GM12878 (cell line): ENCODE results near the gene SYK. TPM values are rescaled to one million over a fixed set of nuclear protein-coding genes. Genes with fewer than 3 reads are reported as not detected.

Experiments
- ATAC-seq: fragments of 200-7000 bp; cut with Tn5 transposase; 3 replicates; pipeline ENCODE4 v1.9.1; 2020; ENCODE audit warnings: mild to moderate bottlenecking, moderate library complexity
- BruUV-seq: library from RNA; stranded (reverse); fragments of 400-500 nt; replicated peaks from 2 replicates; lab custom pipeline; 2021; lab: Mats Ljungman, UMichigan
- CTCF ChIA-PET: fragments of 300-600 bp; sonication (Branson Sonifier 250); formaldehyde crosslinking; extraction: SDS; loops from one replicate; lab custom pipeline; 2021; ENCODE audit warnings: inconsistent platforms; lab: Yijun Ruan, JAX
- POLR2A ChIA-PET: fragments of 350-600 bp; formaldehyde crosslinking; extraction: SDS; loops from one replicate; lab custom pipeline; 2021; ENCODE audit warnings: inconsistent platforms; lab: Charles Lee
- RAD21 ChIA-PET: fragments of 300-600 bp; sonication (Branson Sonifier 250); formaldehyde crosslinking; loops from one replicate; lab custom pipeline; 2023; ENCODE audit warnings: antibody characterized with exemption; ENCODE audit not compliant: unreplicated experiment; lab: Charles Lee
- SMC1A ChIA-PET: fragments of 300-600 bp; sonication (Branson Sonifier 250); formaldehyde crosslinking; loops from one replicate; lab custom pipeline; 2023; ENCODE audit not compliant: unreplicated experiment, uncharacterized antibody; lab: Charles Lee
- DNase-seq: peaks from one replicate; pipeline ENCODE4 v3.0.0-alpha.2; 2011; ENCODE audit warnings: low read depth, low spot score
- FAIRE-seq: peaks from 3 replicates; lab custom pipeline; 2011; peaks lifted over from hg19 to GRCh38; lab: Jason Lieb, UNC
- H2AFZ ChIP-seq: 2 replicates; pipeline ENCODE4 v1.6.0; 2011; ENCODE audit warnings: low read depth, low read length, control low read depth; ENCODE audit not compliant: control insufficient read depth
- H3K27ac ChIP-seq: 2 replicates; pipeline ENCODE4 v1.5.1; 2011; ENCODE audit warnings: control low read depth; ENCODE audit not compliant: control insufficient read depth, insufficient read depth
- H3K27me3 ChIP-seq, 2 experiments: replicated peaks in 1 of 2; 2 replicates each; pipeline versions ENCODE4 v1.6.0 to v1.6.1; 2011; ENCODE audit warnings: low read length in 1 of 2; ENCODE audit not compliant: control insufficient read depth in 2 of 2, insufficient read depth in 2 of 2
- H3K36me3 ChIP-seq, 2 experiments: 2 replicates each; pipeline ENCODE4 v1.5.1; 2011; ENCODE audit warnings: low read length in 1 of 2; ENCODE audit not compliant: control insufficient read depth in 2 of 2, insufficient read depth in 2 of 2
- H3K4me1 ChIP-seq: 2 replicates; pipeline ENCODE4 v1.6.1; 2011; ENCODE audit warnings: mild to moderate bottlenecking, low read length, moderate library complexity, mixed read lengths; ENCODE audit not compliant: control insufficient read depth, insufficient read depth
- H3K4me2 ChIP-seq: 2 replicates; pipeline ENCODE4 v1.6.0; 2011; ENCODE audit warnings: control low read depth; ENCODE audit not compliant: control insufficient read depth, insufficient read depth
- H3K4me3 ChIP-seq: fragments of 200-600 bp; sonication (generic); 2 replicates; pipeline ENCODE4 v1.5.1; 2016
- H3K79me2 ChIP-seq: 2 replicates; pipeline ENCODE4 v1.6.0; 2011; ENCODE audit warnings: low read length; ENCODE audit not compliant: control insufficient read depth, insufficient read depth
- H3K9ac ChIP-seq: 2 replicates; pipeline ENCODE4 v1.8.0; 2011; ENCODE audit warnings: low read length, control low read depth, mixed read lengths; ENCODE audit not compliant: control insufficient read depth, insufficient read depth
- H3K9me3 ChIP-seq: replicated peaks from 3 replicates; pipeline ENCODE4 v1.5.1; 2011; ENCODE audit warnings: mild to moderate bottlenecking, low read length; ENCODE audit not compliant: control insufficient read depth, insufficient read depth
- H4K20me1 ChIP-seq: 2 replicates; pipeline ENCODE4 v1.6.0; 2011; ENCODE audit not compliant: control insufficient read depth, insufficient read depth
- ATF2 ChIP-seq: IDR thresholded peaks from 2 replicates; pipeline ENCODE4 v1.6.1; 2012; ENCODE audit warnings: low read length, inconsistent platforms
- CUX1 ChIP-seq: IDR thresholded peaks from 2 replicates; pipeline ENCODE4 v1.6.1; 2012; ENCODE audit warnings: improper control_type of control experiment, low read depth, low read length; ENCODE audit not compliant: insufficient replicate concordance
- DPF2 ChIP-seq: fragments of 450-650 bp; IDR thresholded peaks from 2 replicates; pipeline ENCODE4 v1.6.1; 2017; ENCODE audit warnings: mild to moderate bottlenecking
- MTA2 ChIP-seq: fragments of 450-650 bp; IDR thresholded peaks from 2 replicates; pipeline ENCODE4 v1.6.1; 2016; ENCODE audit warnings: low read depth, mild to moderate bottlenecking, moderate library complexity
- NFYB ChIP-seq: IDR thresholded peaks from 2 replicates; pipeline ENCODE4 v1.6.1; 2011; ENCODE audit warnings: low read depth, mild to moderate bottlenecking, low read length, improper control_type of control experiment, moderate library complexity; ENCODE audit not compliant: insufficient read depth
- PAX5 ChIP-seq: IDR thresholded peaks from 2 replicates; pipeline ENCODE4 v1.6.1; 2011; ENCODE audit warnings: low read depth, low read length, borderline replicate concordance
- PRDM15 ChIP-seq: fragments of 450-650 bp; formaldehyde crosslinking; IDR thresholded peaks from 2 replicates; pipeline ENCODE4 v1.4.0; 2020; ENCODE audit warnings: mild to moderate bottlenecking, moderate library complexity
- SKIL ChIP-seq: fragments of 450-650 bp; IDR thresholded peaks from 2 replicates; pipeline ENCODE4 v1.6.1; 2017; ENCODE audit warnings: mild to moderate bottlenecking, low read depth, inconsistent platforms; ENCODE audit not compliant: poor library complexity, severe bottlenecking
- SUPT20H ChIP-seq: IDR thresholded peaks from 2 replicates; pipeline ENCODE4 v1.6.1; 2011; ENCODE audit warnings: low read depth, mild to moderate bottlenecking, low read length, moderate library complexity, borderline replicate concordance; ENCODE audit not compliant: control insufficient read depth
- WGBS: methylation state at CpG from one replicate; pipeline ENCODE4 v1.1.6; 2016; ENCODE audit warnings: low lambda C conversion rate; ENCODE audit not compliant: insufficient replicate concordance, insufficient coverage; ENCODE audit errors: missing lambda C conversion rate; 5-methylcytosine and 5-hydroxymethylcytosine counted together
- in situ Hi-C: fragments of 300-500 bp; cut with MboI; formaldehyde crosslinking; loops from 9 replicates; pipeline ENCODE4 v1.14.3; 2018; ENCODE audit warnings: mixed read lengths
- intact Hi-C: fragments of 100-400 bp; cut with micrococcal nuclease; formaldehyde crosslinking; loops from one replicate; pipeline ENCODE4 v1.14.2; 2022; ENCODE audit not compliant: unreplicated experiment
- polyA plus RNA-seq, 11 experiments: library from polyadenylated mRNA; depleted of rRNA in 4 of 11; unstranded in 6 of 11; stranded (reverse) in 5 of 11; fragments of >200 nt; fragmentation: Nextera tagmentation in 4 of 11; fragmentation: Illumina TruSeq in 1 of 11; extraction: Ambion mirVana in 4 of 11; extraction: Trizol in 1 of 11; gene quantifications; 1 replicate in 1 of 11; 2 replicates in 10 of 11; pipeline versions ENCODE4 v1.2.1 to v1.2.3, GENCODE V29; 2011 to 2016; ENCODE audit warnings: inconsistent platforms in 2 of 11, missing spikeins in 2 of 11, low read depth in 1 of 11
- total RNA-seq, 4 experiments: library from RNA; depleted of rRNA in 3 of 4; stranded (reverse); fragments of >200 nt in 3 of 4; fragmentation: Illumina TruSeq in 1 of 4; extraction: Trizol in 1 of 4; gene quantifications; 2 replicates each; pipeline versions ENCODE4 v1.2.1 to v1.2.3, GENCODE V29; 2013 to 2021

SYK gene
- total and polyA plus RNA-seq, 10 of the 15 experiments (the other 5 are each of a cell fraction or from before 2014, with no cell fraction given), result 6.5 to 135 (median 68.8) TPM

- ChIA-PET RAD21 (no interaction called here), POLR2A (no interaction called here), CTCF (interaction anchor here (3.1 kb wide), 1 partner anchor 11 kb away, joined by 11 read pairs; no protein-coding TSS in a partner anchor), SMC1A (no interaction called here)
- H3K4me1 ChIP-seq, result peaks cover 8% of the 10 kb centered on the region
- DNase-seq (no peak), FAIRE-seq (no peak), ATAC-seq (no peak)
- H3K79me2 ChIP-seq, result no peaks in the 10 kb centered on the region
- H4K20me1 ChIP-seq, result no peaks in the 10 kb centered on the region
- H3K27ac ChIP-seq, result no peak overlapping the region
- H2AFZ ChIP-seq, result no peak overlapping the region
- no TSS peak for BruUV-seq
- no peaks in the 10 kb centered on the region for H3K36me3 ChIP-seq
- no peaks in the 10 kb centered on the region; a peak in 1 of 4 replicates for H3K27me3 ChIP-seq
- in situ Hi-C loops (no loop called here), intact Hi-C loops (no loop called here)
- no peaks in the 10 kb centered on the region for H3K9me3 ChIP-seq
- H3K4me3 ChIP-seq, result no peak overlapping the region
- no peak overlapping the region for H3K4me2 ChIP-seq
- WGBS, result 41% methylated on average over 12 of the region's 12 CpGs
- no peak overlapping the region for H3K9ac ChIP-seq
- TF ChIP-seq PAX5 (no peak), MTA2 (no peak), SUPT20H (no peak), ATF2 (no peak), SKIL (no peak), DPF2 (no peak), PRDM15 (CRISPR knock-in tag) (no peak), CUX1 (no peak), NFYB (no peak)
Measured at GRCh38 chr9:90904706-90905478, 103.3 kb downstream of the SYK start.
